Activated effector memory CD4-positive, alpha-beta T cell treated with Interleukin-2 at 50 U/mL for 16 hours (primary cell): ENCODE data around the gene DHRSX.

Source experiments
- DNase-seq: peaks from one replicate; pipeline ENCODE4 v3.0.0-alpha.2; 2020

Gene DHRSX

GRCh38 chrX:2183193-2183725 is 317.5 kb downstream of the DHRSX start:
- DNase-seq: no peak

GRCh38 chrX:2177541-2177940 is 323.2 kb downstream of the DHRSX start:
- no peak for DNase-seq

- DNase-seq: no peak
These were observed 324.0 kb downstream of the DHRSX start for GRCh38 chrX:2176733-2177132.

- DNase-seq: no peak
These were observed 324.5 kb downstream of the DHRSX start for GRCh38 chrX:2176274-2176673.

GRCh38 chrX:2172359-2172758 is 328.4 kb downstream of the DHRSX start:
- no peak for DNase-seq
